Measurements from ENCODE around the gene PDILT. TPM values are rescaled to one million over a fixed set of nuclear protein-coding genes. Genes with fewer than 3 reads are reported as not detected.

PDILT gene
- total RNA-seq, 1 experiment from 2014 or later: not detected

DNA sequence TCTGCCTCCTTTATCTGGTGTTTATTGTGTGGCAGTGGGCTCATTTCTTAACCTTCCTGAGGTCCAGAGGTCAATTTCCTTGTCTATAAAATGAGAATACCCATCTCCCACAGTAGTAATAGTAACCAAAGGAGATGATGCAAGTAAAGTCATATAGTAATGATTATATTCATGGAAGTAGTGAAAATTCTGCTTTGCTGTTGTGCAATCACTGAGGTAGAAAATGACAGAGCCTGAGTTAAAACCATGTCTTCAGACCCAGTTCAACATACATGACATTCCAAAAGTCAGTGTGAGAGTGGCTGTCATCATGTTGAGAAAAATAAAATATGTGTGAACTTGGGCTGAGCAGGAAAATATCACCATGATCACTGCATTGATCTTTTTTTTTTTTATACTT lies 51.2 kb downstream of the PDILT start:
- H3K4me2 ChIP-seq: no peak overlapping the region
- no peaks in the 10 kb centered on the region for H3K9me2 ChIP-seq (ENCODE audit: insufficient read depth)
- H3K9me3 ChIP-seq (ENCODE audit: insufficient read depth, low read depth): no peaks in the 10 kb centered on the region
- no peaks in the 10 kb centered on the region for H3K36me3 ChIP-seq (ENCODE audit: low read depth)
- no TSS peak for BruUV-seq (replicated peaks)
- no peak for TF ChIP-seq CTCF (conservative IDR thresholded peaks at IDR 0.05)
- no peak for TF ChIP-seq EZH2 (IDR thresholded peaks at IDR 0.05; ENCODE audit: low read depth)
- no peaks in the 10 kb centered on the region for H3F3A ChIP-seq (ENCODE audit: insufficient read depth, low read depth)
- H2AFZ ChIP-seq: no peak overlapping the region
- CTCF ChIA-PET: no interaction called here
- intact Hi-C loops (cut with micrococcal nuclease; ENCODE audit: unreplicated experiment): no loop called here
- H3K27me3 ChIP-seq (ENCODE audit: insufficient read depth, low read depth): peaks cover 35% of the 10 kb centered on the region
- H3K4me1 ChIP-seq (replicated peaks; ENCODE audit: insufficient read depth): no peaks in the 10 kb centered on the region
- H3K4me3 ChIP-seq: no peak overlapping the region
- no peak for DNase-seq
- H4K20me1 ChIP-seq (ENCODE audit: insufficient read depth): no peaks in the 10 kb centered on the region
- H3K79me2 ChIP-seq (ENCODE audit: low read depth): no peaks in the 10 kb centered on the region
- POLR2A ChIA-PET (ENCODE audit: unreplicated experiment): no interaction called here
- no peak overlapping the region for H3K27ac ChIP-seq

DNA sequence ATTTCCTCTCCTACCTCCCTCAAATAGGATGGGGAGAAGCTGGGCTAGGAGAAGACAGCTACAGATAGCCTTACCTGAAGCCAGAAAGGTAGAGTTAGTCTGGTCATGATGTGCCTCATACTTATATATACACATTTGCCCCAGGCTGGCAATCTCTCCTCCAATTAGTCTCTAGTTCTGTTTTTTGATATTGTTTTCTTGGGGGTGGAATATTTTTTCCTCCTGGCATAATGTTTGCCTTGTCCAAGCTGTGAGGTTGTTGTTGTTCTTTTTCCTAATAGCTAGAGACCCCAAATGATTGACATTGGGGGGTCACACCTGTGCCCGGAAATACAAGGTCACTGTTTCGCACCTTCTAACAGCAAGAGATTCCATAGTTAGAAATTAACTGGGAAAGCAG lies 51.9 kb downstream of the PDILT start, which contains the start of gene UMOD:
Gene UMOD, minus strand, starts transcription at position 101 of the 400 bp plus-strand sequence. CDS start 1,978 bp downstream, outside the sequence.
- Histone ChIP-seq H3K4me3 (no peak within 1 kb of the TSS), H3K79me2 (ENCODE audit: low read depth) (no peaks in the 10 kb centered on the region), H3K36me3 (ENCODE audit: low read depth) (no peaks in the 10 kb centered on the region), H3K4me1 (replicated peaks; ENCODE audit: insufficient read depth) (no peaks in the 10 kb centered on the region), H3F3A (ENCODE audit: insufficient read depth, low read depth) (no peaks in the 10 kb centered on the region), H4K20me1 (ENCODE audit: insufficient read depth) (no peaks in the 10 kb centered on the region), H3K4me2 (no peak within 1 kb of the TSS), H3K9me3 (ENCODE audit: insufficient read depth, low read depth) (no peaks in the 10 kb centered on the region), H3K27me3 (ENCODE audit: insufficient read depth, low read depth) (peaks cover 29% of the 10 kb centered on the region), H3K27ac (no peak within 1 kb of the TSS), H3K9me2 (ENCODE audit: insufficient read depth) (no peaks in the 10 kb centered on the region), H2AFZ (no peak within 1 kb of the TSS)
- ChIA-PET POLR2A (ENCODE audit: unreplicated experiment) (no interaction called here), CTCF (no interaction called here)
- no peak for DNase-seq
- BruUV-seq (replicated peaks): no TSS peak
- intact Hi-C loops (cut with micrococcal nuclease; ENCODE audit: unreplicated experiment): no loop called here
- TF ChIP-seq CTCF (conservative IDR thresholded peaks at IDR 0.05): no peak
- TF ChIP-seq EZH2 (IDR thresholded peaks at IDR 0.05; ENCODE audit: low read depth): no peak

- Histone ChIP-seq H3K9me3 (ENCODE audit: insufficient read depth, low read depth) (no peaks in the 10 kb centered on the region), H3K9me2 (ENCODE audit: insufficient read depth) (no peaks in the 10 kb centered on the region), H3K4me3 (no peak overlapping the region), H3F3A (ENCODE audit: insufficient read depth, low read depth) (no peaks in the 10 kb centered on the region), H2AFZ (no peak overlapping the region), H3K4me1 (replicated peaks; ENCODE audit: insufficient read depth) (no peaks in the 10 kb centered on the region), H3K4me2 (no peak overlapping the region), H3K27ac (no peak overlapping the region), H4K20me1 (ENCODE audit: insufficient read depth) (no peaks in the 10 kb centered on the region), H3K27me3 (ENCODE audit: insufficient read depth, low read depth) (peaks cover 12% of the 10 kb centered on the region; the same call in 1 of the 2 replicates), H3K79me2 (ENCODE audit: low read depth) (no peaks in the 10 kb centered on the region), H3K36me3 (ENCODE audit: low read depth) (no peaks in the 10 kb centered on the region)
- intact Hi-C loops (cut with micrococcal nuclease; ENCODE audit: unreplicated experiment): no loop called here
- POLR2A ChIA-PET (ENCODE audit: unreplicated experiment): no interaction called here
- CTCF ChIA-PET: no interaction called here
- DNase-seq: no peak
- TF ChIP-seq CTCF (conservative IDR thresholded peaks at IDR 0.05) (no peak; the same call in 1 of the 2 replicates), EZH2 (IDR thresholded peaks at IDR 0.05; ENCODE audit: low read depth) (no peak)
- BruUV-seq (replicated peaks): no TSS peak
These were observed 54.9 kb downstream of the PDILT start for GRCh38 chr16:20349615-20350014.
